KMS-11 (cell line): ENCODE data around the gene GPX3.

ENCODE experiments used
- H2AFZ ChIP-seq: fragments of 200-600 bp; sonication (generic); 2 replicates; pipeline ENCODE4 v1.6.1; 2016; ENCODE audit warnings: antibody characterized with exemption, mixed run types, low read depth
- H3K27ac ChIP-seq: fragments of 200-600 bp; sonication (generic); 2 replicates; pipeline ENCODE4 v1.6.1; 2016; ENCODE audit warnings: mild to moderate bottlenecking, mixed run types
- H3K27me3 ChIP-seq: fragments of 200-600 bp; sonication (generic); 2 replicates; pipeline ENCODE4 v1.6.1; 2017; ENCODE audit warnings: mild to moderate bottlenecking, low read depth, mixed run types, moderate library complexity; ENCODE audit not compliant: insufficient read depth
- H3K36me3 ChIP-seq: fragments of 200-600 bp; sonication (generic); 2 replicates; pipeline ENCODE4 v1.6.1; 2017; ENCODE audit warnings: mild to moderate bottlenecking, mixed run types; ENCODE audit not compliant: insufficient read depth
- H3K4me1 ChIP-seq: fragments of 200-600 bp; sonication (generic); 2 replicates; pipeline ENCODE4 v1.6.1; 2016; ENCODE audit warnings: mild to moderate bottlenecking, low read depth, mixed run types; ENCODE audit not compliant: poor library complexity, severe bottlenecking
- H3K4me2 ChIP-seq: fragments of 200-600 bp; sonication (generic); 2 replicates; pipeline ENCODE4 v1.7.0; 2016; ENCODE audit warnings: mild to moderate bottlenecking, mixed run types
- H3K4me3 ChIP-seq: fragments of 200-600 bp; sonication (generic); IDR thresholded peaks from 2 replicates; pipeline ENCODE4 v1.6.1; 2017; ENCODE audit warnings: low read depth, low read length, mixed read lengths; ENCODE audit not compliant: insufficient read depth
- H3K79me2 ChIP-seq: fragments of 200-600 bp; sonication (generic); 2 replicates; pipeline ENCODE4 v1.6.1; 2016; ENCODE audit warnings: low read depth, mixed run types; ENCODE audit not compliant: insufficient read depth
- H3K9ac ChIP-seq: fragments of 200-600 bp; sonication (generic); 2 replicates; pipeline ENCODE4 v1.6.1; 2016; ENCODE audit warnings: mild to moderate bottlenecking, mixed run types
- H4K20me1 ChIP-seq: fragments of 200-600 bp; sonication (generic); 2 replicates; pipeline ENCODE4 v1.6.1; 2016; ENCODE audit warnings: mild to moderate bottlenecking, mixed run types; ENCODE audit not compliant: insufficient read depth
- CTCF ChIP-seq: fragments of 200-600 bp; sonication (generic); conservative IDR thresholded peaks from 2 replicates; pipeline ENCODE4 v1.6.1; 2017; ENCODE audit warnings: low read depth, mild to moderate bottlenecking, antibody characterized with exemption, low read length, moderate library complexity, mixed read lengths

GPX3 gene

GRCh38 chr5:151014680-151015343 lies 5.6 kb upstream of the GPX3 start:
- no peaks in the 10 kb centered on the region for H3K79me2 ChIP-seq
- H3K9ac ChIP-seq = no peak overlapping the region
- no peaks in the 10 kb centered on the region for H3K27me3 ChIP-seq
- no peak overlapping the region for H3K4me3 ChIP-seq
- H2AFZ ChIP-seq = no peak overlapping the region
- no peak for TF ChIP-seq CTCF
- no peaks in the 10 kb centered on the region for H3K36me3 ChIP-seq
- H3K4me2 ChIP-seq = no peak overlapping the region
- H3K4me1 ChIP-seq = no peaks in the 10 kb centered on the region
- no peaks in the 10 kb centered on the region for H4K20me1 ChIP-seq
- no peak overlapping the region for H3K27ac ChIP-seq

- Histone ChIP-seq H3K4me2 (no peak overlapping the region), H2AFZ (no peak overlapping the region)
- no peak for TF ChIP-seq CTCF
Observed at GRCh38 chr5:151015974-151016587, 4.3 kb upstream of the GPX3 start.

GRCh38 chr5:151016700-151017099 lies 3.7 kb upstream of the GPX3 start:
- Histone ChIP-seq H2AFZ (no peak overlapping the region), H3K4me1 (no peaks in the 10 kb centered on the region), H3K9ac (no peak overlapping the region), H3K27me3 (no peaks in the 10 kb centered on the region), H4K20me1 (no peaks in the 10 kb centered on the region), H3K27ac (no peak overlapping the region), H3K79me2 (no peaks in the 10 kb centered on the region), H3K4me3 (no peak overlapping the region), H3K36me3 (no peaks in the 10 kb centered on the region), H3K4me2 (no peak overlapping the region)
- TF ChIP-seq CTCF = no peak

More at GRCh38 chr5:151015974-151016587, 4.3 kb upstream of the GPX3 start:
- no peaks in the 10 kb centered on the region for H3K4me1 ChIP-seq
- no peak overlapping the region for H3K9ac ChIP-seq
- H3K27me3 ChIP-seq = no peaks in the 10 kb centered on the region
- H3K79me2 ChIP-seq = no peaks in the 10 kb centered on the region
- H3K4me3 ChIP-seq = no peak overlapping the region
- no peaks in the 10 kb centered on the region for H4K20me1 ChIP-seq
- no peak overlapping the region for H3K27ac ChIP-seq
- no peaks in the 10 kb centered on the region for H3K36me3 ChIP-seq

- no peaks in the 10 kb centered on the region for H3K27me3 ChIP-seq
- no peaks in the 10 kb centered on the region for H3K4me1 ChIP-seq
- H3K9ac ChIP-seq = no peak overlapping the region
- no peak overlapping the region for H3K27ac ChIP-seq
- H3K36me3 ChIP-seq = no peaks in the 10 kb centered on the region
- TF ChIP-seq CTCF = no peak
- H2AFZ ChIP-seq = no peak overlapping the region
- no peaks in the 10 kb centered on the region for H3K79me2 ChIP-seq
- no peak overlapping the region for H3K4me2 ChIP-seq
- H4K20me1 ChIP-seq = no peaks in the 10 kb centered on the region
- no peak overlapping the region for H3K4me3 ChIP-seq
Observed at GRCh38 chr5:151017897-151018296, 2.5 kb upstream of the GPX3 start.
